Aorta (tissue), 5 donors: ENCODE data around the gene NOP9. TPM values are rescaled to one million over a fixed set of nuclear protein-coding genes. Genes with fewer than 3 reads are reported as not detected.

Experiments
- ATAC-seq: fragments of 200-7000 bp; cut with Tn5 transposase; one replicate; pipeline ENCODE4 v1.9.1; 2022; ENCODE audit warnings: moderate library complexity; ENCODE audit not compliant: low FRiP score
- DNase-seq, 2 donors: peaks; one replicate each; pipeline ENCODE4 v3.0.0-alpha.2; 2020
- H3K27ac ChIP-seq, 2 donors: one replicate each; pipeline ENCODE4 v1.5.1; 2013; ENCODE audit warnings: low read length in 2 of 2, mild to moderate bottlenecking in 2 of 2, moderate library complexity in 2 of 2, control low read depth in 1 of 2, inconsistent platforms in 1 of 2, low read depth in 1 of 2
- H3K27me3 ChIP-seq, 2 donors: one replicate each; pipeline ENCODE4 v1.6.1; 2013; ENCODE audit warnings: control low read depth in 1 of 2, low read length in 1 of 2, mild to moderate bottlenecking in 1 of 2, moderate library complexity in 1 of 2; ENCODE audit not compliant: insufficient read depth in 2 of 2, control insufficient read depth in 1 of 2
- H3K36me3 ChIP-seq, 2 donors: one replicate each; pipeline ENCODE4 v1.6.1; 2013; ENCODE audit warnings: control low read depth in 1 of 2, low read length in 1 of 2, mild to moderate bottlenecking in 1 of 2; ENCODE audit not compliant: insufficient read depth in 2 of 2, control insufficient read depth in 1 of 2
- H3K4me1 ChIP-seq, 2 donors: one replicate each; pipeline ENCODE4 v1.6.1; 2013; ENCODE audit warnings: low read length in 2 of 2, control low read depth in 1 of 2, mild to moderate bottlenecking in 1 of 2, moderate library complexity in 1 of 2; ENCODE audit not compliant: insufficient read depth in 2 of 2, control insufficient read depth in 1 of 2
- H3K4me3 ChIP-seq, 2 donors: one replicate each; pipeline ENCODE4 v1.5.1; 2013; ENCODE audit warnings: low read length in 2 of 2, control low read depth in 1 of 2, mild to moderate bottlenecking in 1 of 2
- H3K9me3 ChIP-seq: one replicate; pipeline ENCODE4 v1.6.1; 2013; ENCODE audit warnings: mild to moderate bottlenecking, low read length; ENCODE audit not compliant: control insufficient read depth
- WGBS, 2 donors: extraction: QIAGEN DNeasy Blood & Tissue Kit; methylation state at CpG; one replicate each; pipeline ENCODE4 v1.1.7; 2013; 5-methylcytosine and 5-hydroxymethylcytosine counted together
- intact Hi-C, 2 donors: fragments of 100-400 bp; cut with DNase I; formaldehyde crosslinking; loops; one replicate each; pipeline versions ENCODE4 v1.14.2 to v1.15.0; 2022
- polyA plus RNA-seq, 2 donors: library from polyadenylated mRNA; stranded (reverse); fragments of 200-250 nt; gene quantifications; one replicate each; pipeline ENCODE4 v1.2.3, GENCODE V29; 2013
- total RNA-seq, 2 donors: library from RNA; stranded (reverse); fragmentation: NEBNext Ultra II Directional; extraction: Animal tissue kit (Norgen Biotek cat#: 25700); gene quantifications; one replicate each; pipeline ENCODE4 v1.2.1, GENCODE V29; 2021
- donor health status: healthy with polysubstance abuse.
- donor health status: Bipolar disorder and iron deficiency.
- donor health status: DM: no; HTN: no; CAD: no.
- donor health status: DM: no; HTN: no; CAD: no.
- donor health status: DM: yes; HTN: yes; CAD: no.

Gene NOP9
- total and polyA plus RNA-seq, 4 donors: 7.9 to 19.9 (median 14.3) TPM

GRCh38 chr14:24277606-24278321, 21.9 kb upstream of the NOP9 start:
- peak; percentile 47 for ATAC-seq

GRCh38 chr14:24278424-24278823, 21.2 kb upstream of the NOP9 start:
- Histone ChIP-seq H3K27me3 (no peaks in the 10 kb centered on the region), H3K4me3 (no peak overlapping the region), H3K4me1 (no peaks in the 10 kb centered on the region), H3K9me3 (no peaks in the 10 kb centered on the region), H3K36me3 (no peaks in the 10 kb centered on the region), H3K27ac (no peak overlapping the region)
- intact Hi-C loops: no loop called here
- WGBS, 2 donors: 93 to 95% methylated on average over 5 of the region's 5 CpGs
- DNase-seq (no peak), ATAC-seq (no peak)

More at GRCh38 chr14:24277606-24278321, 21.9 kb upstream of the NOP9 start:
- no peaks in the 10 kb centered on the region for H3K4me1 ChIP-seq
- no peaks in the 10 kb centered on the region for H3K36me3 ChIP-seq
- no peaks in the 10 kb centered on the region for H3K9me3 ChIP-seq
- peak in 1 of 2 donors; percentile 62 for DNase-seq
- no peak overlapping the region for H3K4me3 ChIP-seq
- no peak overlapping the region for H3K27ac ChIP-seq
- intact Hi-C loops: no loop called here
- 86 to 87% methylated on average over 11 of the region's 11 CpGs for WGBS, 2 donors
- H3K27me3 ChIP-seq: no peaks in the 10 kb centered on the region

- intact Hi-C loops: no loop called here
- ATAC-seq (no peak), DNase-seq (no peak)
- Histone ChIP-seq H3K4me1 (no peaks in the 10 kb centered on the region), H3K9me3 (no peaks in the 10 kb centered on the region), H3K36me3 (no peaks in the 10 kb centered on the region), H3K27me3 (no peaks in the 10 kb centered on the region), H3K27ac (no peak overlapping the region), H3K4me3 (no peak overlapping the region)
- WGBS, 2 donors: 71 to 76% methylated on average over 11 of the region's 11 CpGs
Observed at GRCh38 chr14:24279301-24280186, 20.1 kb upstream of the NOP9 start.

- ATAC-seq (no peak), DNase-seq (no peak)
- intact Hi-C loops: no loop called here
- Histone ChIP-seq H3K9me3 (no peaks in the 10 kb centered on the region), H3K27me3 (no peaks in the 10 kb centered on the region), H3K4me1 (no peaks in the 10 kb centered on the region), H3K27ac (no peak overlapping the region), H3K36me3 (no peaks in the 10 kb centered on the region), H3K4me3 (no peak overlapping the region)
- 87 to 89% methylated on average over 6 of the region's 6 CpGs for WGBS, 2 donors
Observed at GRCh38 chr14:24280797-24281460, 18.7 kb upstream of the NOP9 start.

GRCh38 chr14:24281636-24282035, 18.0 kb upstream of the NOP9 start:
- intact Hi-C loops: no loop called here
- Histone ChIP-seq H3K4me1 (no peaks in the 10 kb centered on the region), H3K27me3 (no peaks in the 10 kb centered on the region), H3K27ac (no peak overlapping the region), H3K4me3 (no peak overlapping the region), H3K36me3 (no peaks in the 10 kb centered on the region), H3K9me3 (no peaks in the 10 kb centered on the region)
- WGBS, 2 donors: 88 to 90% methylated on average over 7 of the region's 7 CpGs
- DNase-seq (no peak), ATAC-seq (no peak)

- H3K27ac ChIP-seq: no peak overlapping the region
- DNase-seq (no peak), ATAC-seq (no peak)
- 81 to 87% methylated on average over 3 of the region's 3 CpGs for WGBS, 2 donors
- H3K27me3 ChIP-seq: no peaks in the 10 kb centered on the region
- intact Hi-C loops: no loop called here
- no peaks in the 10 kb centered on the region for H3K9me3 ChIP-seq
- H3K4me1 ChIP-seq: no peaks in the 10 kb centered on the region
- H3K36me3 ChIP-seq: no peaks in the 10 kb centered on the region
- no peak overlapping the region for H3K4me3 ChIP-seq
Observed at GRCh38 chr14:24282736-24283135, 16.9 kb upstream of the NOP9 start.

- WGBS, 2 donors: 92 to 96% methylated on average over 5 of the region's 5 CpGs
- no peaks in the 10 kb centered on the region for H3K9me3 ChIP-seq
- DNase-seq (no peak), ATAC-seq (no peak)
- H3K4me1 ChIP-seq: no peaks in the 10 kb centered on the region
- intact Hi-C loops: no loop called here
- H3K27ac ChIP-seq: no peak overlapping the region
- H3K27me3 ChIP-seq: no peaks in the 10 kb centered on the region
- no peaks in the 10 kb centered on the region for H3K36me3 ChIP-seq
- H3K4me3 ChIP-seq: no peak overlapping the region
Observed at GRCh38 chr14:24283796-24284460, 15.7 kb upstream of the NOP9 start.

GRCh38 chr14:24284501-24285035, 15.1 kb upstream of the NOP9 start:
- ATAC-seq (no peak), DNase-seq (no peak)
- no peaks in the 10 kb centered on the region for H3K36me3 ChIP-seq
- no peaks in the 10 kb centered on the region for H3K27me3 ChIP-seq
- H3K4me1 ChIP-seq: no peaks in the 10 kb centered on the region
- no peak overlapping the region for H3K27ac ChIP-seq
- H3K4me3 ChIP-seq: no peak overlapping the region
- WGBS, 2 donors: 76 to 82% methylated on average over 11 of the region's 11 CpGs
- intact Hi-C loops: no loop called here
- H3K9me3 ChIP-seq: no peaks in the 10 kb centered on the region
